Measurements from ENCODE around the gene RPS6KB1. TPM values are rescaled to one million over a fixed set of nuclear protein-coding genes. Genes with fewer than 3 reads are reported as not detected.

Gene RPS6KB1
- polyA plus RNA-seq, 1 of the 3 experiments (the other 2 are of a cell fraction): 13.4 TPM

DNA sequence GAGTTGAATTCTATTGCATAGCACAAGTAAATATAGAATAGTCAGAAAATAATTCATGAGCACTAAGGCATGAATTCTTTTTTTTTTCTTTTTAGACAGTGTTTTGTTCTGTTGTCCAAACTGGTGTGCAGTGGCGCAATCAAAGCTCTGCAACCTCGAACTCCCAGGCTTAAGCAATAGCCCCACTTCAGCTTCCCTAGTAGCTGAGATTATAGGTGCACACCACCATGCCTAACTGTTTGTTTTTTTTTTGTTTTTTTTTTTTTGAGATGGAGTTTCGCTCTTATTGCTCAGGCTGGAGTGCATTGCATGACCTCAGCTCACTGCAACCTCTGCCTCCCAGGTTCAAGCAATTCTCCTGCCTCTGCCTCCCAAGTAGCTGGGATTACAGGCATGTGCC is 16.8 kb upstream of the RPS6KB1 start:
- H4K20me1 ChIP-seq (ENCODE audit: insufficient read depth): no peaks in the 10 kb centered on the region
- 95% methylated on average over 3 of the region's 3 CpGs for WGBS (ENCODE audit: low lambda C conversion rate)
- POLR2A ChIA-PET: no interaction called here

DNA sequence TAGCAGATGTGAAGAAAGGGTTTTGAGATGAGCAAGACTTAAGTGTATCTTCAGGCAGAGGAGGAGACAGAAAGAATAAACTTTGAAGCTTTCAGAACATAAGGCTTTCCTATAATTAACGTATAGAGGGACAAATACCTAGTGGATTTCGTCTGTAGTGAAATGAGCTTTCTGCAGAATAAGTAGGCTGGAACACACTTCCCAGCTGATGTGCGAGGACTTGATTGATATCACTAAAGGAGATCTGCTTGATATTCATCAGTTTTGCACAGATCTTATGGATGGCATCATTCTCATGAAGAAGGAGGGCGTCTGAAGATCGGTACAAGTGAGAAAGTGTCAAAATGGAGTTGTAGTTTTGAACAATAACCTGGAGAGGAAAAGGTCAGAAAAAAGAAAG is 15.0 kb upstream of the RPS6KB1 start:
- no peak overlapping the region for H2AFZ ChIP-seq (ENCODE audit: low read depth)
- H4K20me1 ChIP-seq (ENCODE audit: insufficient read depth): no peaks in the 10 kb centered on the region
- no peaks in the 10 kb centered on the region for H3K79me2 ChIP-seq (ENCODE audit: insufficient read depth)
- H3K27ac ChIP-seq (ENCODE audit: low read depth in 2 of 2, low read length in 1 of 2): no peak overlapping the region
- ChIA-PET CTCF (interaction anchor here (1.0 kb wide), 1 partner anchor 128 kb away, joined by 3 read pairs; no protein-coding TSS in a partner anchor), POLR2A (no interaction called here)
- WGBS (ENCODE audit: low lambda C conversion rate): 94% methylated on average over 5 of the region's 5 CpGs
- no peak overlapping the region for H3K4me3 ChIP-seq (ENCODE audit: low read depth in 2 of 2, low read length in 1 of 2)
- no peaks in the 10 kb centered on the region for H3K27me3 ChIP-seq (ENCODE audit: insufficient read depth)
- H3K4me1 ChIP-seq (ENCODE audit: control insufficient read depth in 1 of 2, insufficient read depth in 2 of 2, low read depth in 1 of 2, low read length in 1 of 2): no peaks in the 10 kb centered on the region
- H3K9me3 ChIP-seq: no peaks in the 10 kb centered on the region
- H3K36me3 ChIP-seq (replicated peaks in 1 of 2; ENCODE audit: control insufficient read depth in 1 of 2, insufficient read depth in 2 of 2, low read length in 1 of 2): peaks cover 0 to 14% of the 10 kb centered on the region in 2 experiments
- no peak overlapping the region for H3K9ac ChIP-seq
- H3K4me2 ChIP-seq: no peak overlapping the region
- H3F3A ChIP-seq (replicated peaks; ENCODE audit: insufficient read depth): peaks cover 13% of the 10 kb centered on the region
- no peaks in the 10 kb centered on the region for H3K9me2 ChIP-seq
- no peak for DNase-seq
- TF ChIP-seq, protein P1, sequence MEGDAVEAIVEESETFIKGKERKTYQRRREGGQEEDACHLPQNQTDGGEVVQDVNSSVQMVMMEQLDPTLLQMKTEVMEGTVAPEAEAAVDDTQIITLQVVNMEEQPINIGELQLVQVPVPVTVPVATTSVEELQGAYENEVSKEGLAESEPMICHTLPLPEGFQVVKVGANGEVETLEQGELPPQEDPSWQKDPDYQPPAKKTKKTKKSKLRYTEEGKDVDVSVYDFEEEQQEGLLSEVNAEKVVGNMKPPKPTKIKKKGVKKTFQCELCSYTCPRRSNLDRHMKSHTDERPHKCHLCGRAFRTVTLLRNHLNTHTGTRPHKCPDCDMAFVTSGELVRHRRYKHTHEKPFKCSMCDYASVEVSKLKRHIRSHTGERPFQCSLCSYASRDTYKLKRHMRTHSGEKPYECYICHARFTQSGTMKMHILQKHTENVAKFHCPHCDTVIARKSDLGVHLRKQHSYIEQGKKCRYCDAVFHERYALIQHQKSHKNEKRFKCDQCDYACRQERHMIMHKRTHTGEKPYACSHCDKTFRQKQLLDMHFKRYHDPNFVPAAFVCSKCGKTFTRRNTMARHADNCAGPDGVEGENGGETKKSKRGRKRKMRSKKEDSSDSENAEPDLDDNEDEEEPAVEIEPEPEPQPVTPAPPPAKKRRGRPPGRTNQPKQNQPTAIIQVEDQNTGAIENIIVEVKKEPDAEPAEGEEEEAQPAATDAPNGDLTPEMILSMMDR (IDR thresholded peaks at IDR 0.05): no peak
- no peak for TF ChIP-seq TEAD4 (IDR thresholded peaks at IDR 0.05; ENCODE audit: borderline replicate concordance, insufficient read depth)
- no peak for TF ChIP-seq TAF1 (IDR thresholded peaks at IDR 0.05; ENCODE audit: borderline replicate concordance, low read depth, low read length)
- no peak for TF ChIP-seq RAD21 (IDR thresholded peaks at IDR 0.05; ENCODE audit: low read length)
- TF ChIP-seq GATA2 (CRISPR knock-in tag; IDR thresholded peaks at IDR 0.05): no peak
- TF ChIP-seq YY1 (IDR thresholded peaks at IDR 0.05; ENCODE audit: low read depth): no peak
- TF ChIP-seq FOSL2 (IDR thresholded peaks at IDR 0.05; ENCODE audit: borderline replicate concordance, low read depth): no peak
- TF ChIP-seq RFX5 (IDR thresholded peaks at IDR 0.05; ENCODE audit: low read length): no peak
- no peak for TF ChIP-seq CHD2 (IDR thresholded peaks at IDR 0.05; ENCODE audit: low read length, partially characterized antibody)
- TF ChIP-seq, protein P2, sequence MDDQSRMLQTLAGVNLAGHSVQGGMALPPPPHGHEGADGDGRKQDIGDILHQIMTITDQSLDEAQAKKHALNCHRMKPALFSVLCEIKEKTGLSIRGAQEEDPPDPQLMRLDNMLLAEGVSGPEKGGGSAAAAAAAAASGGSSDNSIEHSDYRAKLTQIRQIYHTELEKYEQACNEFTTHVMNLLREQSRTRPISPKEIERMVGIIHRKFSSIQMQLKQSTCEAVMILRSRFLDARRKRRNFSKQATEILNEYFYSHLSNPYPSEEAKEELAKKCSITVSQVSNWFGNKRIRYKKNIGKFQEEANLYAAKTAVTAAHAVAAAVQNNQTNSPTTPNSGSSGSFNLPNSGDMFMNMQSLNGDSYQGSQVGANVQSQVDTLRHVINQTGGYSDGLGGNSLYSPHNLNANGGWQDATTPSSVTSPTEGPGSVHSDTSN (IDR thresholded peaks at IDR 0.05): no peak
- TF ChIP-seq, protein P3, sequence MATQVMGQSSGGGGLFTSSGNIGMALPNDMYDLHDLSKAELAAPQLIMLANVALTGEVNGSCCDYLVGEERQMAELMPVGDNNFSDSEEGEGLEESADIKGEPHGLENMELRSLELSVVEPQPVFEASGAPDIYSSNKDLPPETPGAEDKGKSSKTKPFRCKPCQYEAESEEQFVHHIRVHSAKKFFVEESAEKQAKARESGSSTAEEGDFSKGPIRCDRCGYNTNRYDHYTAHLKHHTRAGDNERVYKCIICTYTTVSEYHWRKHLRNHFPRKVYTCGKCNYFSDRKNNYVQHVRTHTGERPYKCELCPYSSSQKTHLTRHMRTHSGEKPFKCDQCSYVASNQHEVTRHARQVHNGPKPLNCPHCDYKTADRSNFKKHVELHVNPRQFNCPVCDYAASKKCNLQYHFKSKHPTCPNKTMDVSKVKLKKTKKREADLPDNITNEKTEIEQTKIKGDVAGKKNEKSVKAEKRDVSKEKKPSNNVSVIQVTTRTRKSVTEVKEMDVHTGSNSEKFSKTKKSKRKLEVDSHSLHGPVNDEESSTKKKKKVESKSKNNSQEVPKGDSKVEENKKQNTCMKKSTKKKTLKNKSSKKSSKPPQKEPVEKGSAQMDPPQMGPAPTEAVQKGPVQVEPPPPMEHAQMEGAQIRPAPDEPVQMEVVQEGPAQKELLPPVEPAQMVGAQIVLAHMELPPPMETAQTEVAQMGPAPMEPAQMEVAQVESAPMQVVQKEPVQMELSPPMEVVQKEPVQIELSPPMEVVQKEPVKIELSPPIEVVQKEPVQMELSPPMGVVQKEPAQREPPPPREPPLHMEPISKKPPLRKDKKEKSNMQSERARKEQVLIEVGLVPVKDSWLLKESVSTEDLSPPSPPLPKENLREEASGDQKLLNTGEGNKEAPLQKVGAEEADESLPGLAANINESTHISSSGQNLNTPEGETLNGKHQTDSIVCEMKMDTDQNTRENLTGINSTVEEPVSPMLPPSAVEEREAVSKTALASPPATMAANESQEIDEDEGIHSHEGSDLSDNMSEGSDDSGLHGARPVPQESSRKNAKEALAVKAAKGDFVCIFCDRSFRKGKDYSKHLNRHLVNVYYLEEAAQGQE (IDR thresholded peaks at IDR 0.05; ENCODE audit: low read depth, low read length): no peak
- TF ChIP-seq SMC3 (IDR thresholded peaks at IDR 0.05; ENCODE audit: low read depth, low read length): no peak
- no peak for TF ChIP-seq MXI1 (IDR thresholded peaks at IDR 0.05; ENCODE audit: low read depth, low read length)
- TF ChIP-seq, protein P4, sequence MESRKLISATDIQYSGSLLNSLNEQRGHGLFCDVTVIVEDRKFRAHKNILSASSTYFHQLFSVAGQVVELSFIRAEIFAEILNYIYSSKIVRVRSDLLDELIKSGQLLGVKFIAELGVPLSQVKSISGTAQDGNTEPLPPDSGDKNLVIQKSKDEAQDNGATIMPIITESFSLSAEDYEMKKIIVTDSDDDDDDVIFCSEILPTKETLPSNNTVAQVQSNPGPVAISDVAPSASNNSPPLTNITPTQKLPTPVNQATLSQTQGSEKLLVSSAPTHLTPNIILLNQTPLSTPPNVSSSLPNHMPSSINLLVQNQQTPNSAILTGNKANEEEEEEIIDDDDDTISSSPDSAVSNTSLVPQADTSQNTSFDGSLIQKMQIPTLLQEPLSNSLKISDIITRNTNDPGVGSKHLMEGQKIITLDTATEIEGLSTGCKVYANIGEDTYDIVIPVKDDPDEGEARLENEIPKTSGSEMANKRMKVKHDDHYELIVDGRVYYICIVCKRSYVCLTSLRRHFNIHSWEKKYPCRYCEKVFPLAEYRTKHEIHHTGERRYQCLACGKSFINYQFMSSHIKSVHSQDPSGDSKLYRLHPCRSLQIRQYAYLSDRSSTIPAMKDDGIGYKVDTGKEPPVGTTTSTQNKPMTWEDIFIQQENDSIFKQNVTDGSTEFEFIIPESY (IDR thresholded peaks at IDR 0.05; ENCODE audit: borderline replicate concordance, low read depth): no peak
- TF ChIP-seq RXRA (IDR thresholded peaks at IDR 0.05; ENCODE audit: borderline replicate concordance, low read depth): no peak
- TF ChIP-seq MEF2A (IDR thresholded peaks at IDR 0.05; ENCODE audit: borderline replicate concordance, low read depth): no peak

More for the DNA sequence above, 16.8 kb upstream of the RPS6KB1 start:
- H3K79me2 ChIP-seq (ENCODE audit: insufficient read depth): no peaks in the 10 kb centered on the region
- H3K27ac ChIP-seq (ENCODE audit: low read depth in 2 of 2, low read length in 1 of 2): no peak overlapping the region
- H3K9me2 ChIP-seq: no peaks in the 10 kb centered on the region
- no peak for TF ChIP-seq NFIC (IDR thresholded peaks at IDR 0.05; ENCODE audit: borderline replicate concordance)
- TF ChIP-seq, protein P5, sequence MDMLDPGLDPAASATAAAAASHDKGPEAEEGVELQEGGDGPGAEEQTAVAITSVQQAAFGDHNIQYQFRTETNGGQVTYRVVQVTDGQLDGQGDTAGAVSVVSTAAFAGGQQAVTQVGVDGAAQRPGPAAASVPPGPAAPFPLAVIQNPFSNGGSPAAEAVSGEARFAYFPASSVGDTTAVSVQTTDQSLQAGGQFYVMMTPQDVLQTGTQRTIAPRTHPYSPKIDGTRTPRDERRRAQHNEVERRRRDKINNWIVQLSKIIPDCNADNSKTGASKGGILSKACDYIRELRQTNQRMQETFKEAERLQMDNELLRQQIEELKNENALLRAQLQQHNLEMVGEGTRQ (IDR thresholded peaks at IDR 0.05; ENCODE audit: borderline replicate concordance, low read depth, low read length): no peak
- CTCF ChIA-PET: interaction anchor here (3.1 kb wide), 1 partner anchor 17 kb away, joined by 9 read pairs; no protein-coding TSS in a partner anchor
- H2AFZ ChIP-seq (ENCODE audit: low read depth): no peak overlapping the region
- no peaks in the 10 kb centered on the region for H3K4me1 ChIP-seq (ENCODE audit: control insufficient read depth in 1 of 2, insufficient read depth in 2 of 2, low read depth in 1 of 2, low read length in 1 of 2)
- no peaks in the 10 kb centered on the region for H3K9me3 ChIP-seq
- H3K4me3 ChIP-seq (ENCODE audit: low read depth in 2 of 2, low read length in 1 of 2): no peak overlapping the region
- H3K9ac ChIP-seq: no peak overlapping the region
- H3K36me3 ChIP-seq (replicated peaks in 1 of 2; ENCODE audit: control insufficient read depth in 1 of 2, insufficient read depth in 2 of 2, low read length in 1 of 2): peaks cover 0 to 13% of the 10 kb centered on the region in 2 experiments
- H3K4me2 ChIP-seq: no peak overlapping the region
- no peak for DNase-seq
- H3K27me3 ChIP-seq (ENCODE audit: insufficient read depth): no peaks in the 10 kb centered on the region
- H3F3A ChIP-seq (replicated peaks; ENCODE audit: insufficient read depth): peaks cover 11% of the 10 kb centered on the region
